NCI-H1417 (cell line): Measurements from ENCODE around the gene DLX1.
A peak's percentile ranks its signal among the peaks of the same experiment; 100 is the strongest.
"Not testable (repeated sequence)": the region's sequence is repeated elsewhere in the genome, so short reads cannot be mapped to it uniquely, and the experiment has no call there.

ENCODE experiments used
- DNase-seq, 3 experiments: peaks; one replicate each; lab custom pipeline; 2025; lab: John Stamatoyannopoulos, UW

Gene DLX1

GRCh38 chr2:172085460-172086159, at the start of gene DLX1:
DLX1 (plus strand) TSS chr2:172085507; CDS start chr2:172085678, 171 bp downstream.
- DNase-seq = no peak

- no peak for DNase-seq
Measured at GRCh38 chr2:172038121-172038520, 47.2 kb upstream of the DLX1 start.

- peak in 2 of 3 experiments; percentile 29 to 76 for DNase-seq
Measured at GRCh38 chr2:172038604-172039003, 46.7 kb upstream of the DLX1 start.

GRCh38 chr2:172039011-172039704, 46.1 kb upstream of the DLX1 start:
- DNase-seq = peak in 2 of 3 experiments; percentile 22 to 60

GRCh38 chr2:172040311-172040710, 45.0 kb upstream of the DLX1 start:
- no peak for DNase-seq

- peak in 1 of 3 experiments; percentile 6 for DNase-seq
Measured at GRCh38 chr2:172046080-172046678, 39.1 kb upstream of the DLX1 start.

- no peak for DNase-seq
Measured at GRCh38 chr2:172046866-172047565, 38.3 kb upstream of the DLX1 start.

- peak in 1 of 3 experiments; percentile 0 for DNase-seq
Measured at GRCh38 chr2:172047566-172048507, 37.5 kb upstream of the DLX1 start.

- no peak for DNase-seq
Measured at GRCh38 chr2:172048508-172049503, 36.5 kb upstream of the DLX1 start.

GRCh38 chr2:172049567-172050120, 35.7 kb upstream of the DLX1 start:
- DNase-seq = no peak

GRCh38 chr2:172050479-172051125, 34.7 kb upstream of the DLX1 start:
- no peak for DNase-seq

- DNase-seq = peak in 2 of 3 experiments; percentile 18 to 75
Measured at GRCh38 chr2:172052000-172052983, 33.0 kb upstream of the DLX1 start.

GRCh38 chr2:172053486-172053885, 31.8 kb upstream of the DLX1 start:
- DNase-seq = peak in 2 of 3 experiments; percentile 0 to 74

- no peak for DNase-seq
Measured at GRCh38 chr2:172056293-172056692, 29.0 kb upstream of the DLX1 start.

- no peak for DNase-seq
Measured at GRCh38 chr2:172058660-172059059, 26.6 kb upstream of the DLX1 start.

- DNase-seq = not testable (repeated sequence)
Measured at GRCh38 chr2:172060118-172060517, 25.2 kb upstream of the DLX1 start.

- DNase-seq = no peak
Measured at GRCh38 chr2:172062402-172063004, 22.8 kb upstream of the DLX1 start.
